ENCODE measurements around the gene RIC8A. TPM values are rescaled to one million over a fixed set of nuclear protein-coding genes. Genes with fewer than 3 reads are reported as not detected.
"Not testable (repeated sequence)": the region's sequence is repeated elsewhere in the genome, so short reads cannot be mapped to it uniquely, and the experiment has no call there.

RIC8A gene
- total RNA-seq = 100 to 1,000 TPM; 105 to 111 TPM

DNA sequence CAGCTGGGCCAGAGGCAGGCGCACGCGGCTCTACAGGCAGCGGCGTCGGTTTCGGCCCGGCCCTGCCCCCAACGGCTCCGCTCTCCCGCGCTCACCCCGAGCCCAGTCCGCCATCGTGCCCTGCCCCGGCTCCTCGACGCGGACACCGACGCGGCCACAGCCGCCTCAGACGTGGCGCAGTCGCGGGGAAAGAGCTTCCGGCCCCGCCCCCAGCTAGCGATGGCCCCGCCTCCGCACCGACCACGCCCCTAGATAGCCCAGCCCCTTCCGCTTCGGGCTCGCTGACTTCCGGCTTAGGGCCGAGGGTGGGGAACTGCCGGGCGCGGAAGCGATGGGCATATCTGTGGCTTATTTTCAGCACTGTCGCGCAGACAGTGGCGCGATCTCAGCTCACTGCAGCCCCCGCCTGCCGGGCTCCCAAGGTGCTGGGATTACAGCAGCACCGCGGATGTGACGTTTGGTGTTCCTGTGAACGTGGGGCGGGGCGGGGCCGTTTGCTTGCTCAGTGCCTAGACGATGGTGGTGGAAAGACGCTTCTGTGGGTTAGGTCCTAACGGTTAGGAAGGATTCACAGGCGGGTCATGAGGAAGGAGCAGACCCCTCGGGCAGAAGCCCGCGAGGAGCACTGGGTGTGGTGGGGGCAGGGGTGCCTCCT, at the start of gene RIC8A, which contains the start of gene BET1L:
Gene RIC8A (plus strand): TSS at position 501 of the 655 bp plus-strand sequence. CDS start 1,147 bp downstream, outside the sequence.
Gene BET1L (minus strand): TSS at position 192 of the 655 bp plus-strand sequence. CDS start 78 bp downstream, at position 114.
- peak within 1 kb of the TSS; percentile 100 for H3K27ac Mint-ChIP-seq

DNA sequence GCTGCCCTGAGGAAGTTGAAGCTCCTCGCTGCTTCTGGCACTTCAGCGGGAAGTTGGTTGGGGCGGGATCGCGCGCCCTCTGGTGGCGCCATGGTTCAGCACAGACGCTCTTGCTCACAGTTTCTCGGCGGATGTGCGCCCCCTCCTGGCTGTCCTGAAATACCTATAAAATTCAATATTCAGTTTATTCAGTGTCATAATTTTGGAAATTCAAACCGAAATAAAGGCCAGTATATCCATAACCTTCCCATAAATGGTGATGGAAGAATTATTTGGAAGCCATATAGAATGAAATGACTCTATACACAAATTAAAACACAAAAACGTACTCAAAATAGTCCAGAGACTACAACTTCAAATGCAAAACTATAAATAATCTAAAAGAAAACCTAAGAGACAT, 27.3 kb upstream of the RIC8A start:
- not testable (repeated sequence) for H3K36me3 Mint-ChIP-seq, H3K4me1 Mint-ChIP-seq, H3K9me3 Mint-ChIP-seq, H3K27me3 Mint-ChIP-seq, H3K4me3 Mint-ChIP-seq, H3K27ac Mint-ChIP-seq, DNase-seq

More for the DNA sequence above, at the start of gene RIC8A, which contains the start of gene BET1L:
- peak; percentile 97 for DNase-seq
- Mint-ChIP-seq H3K4me3 (peak within 1 kb of the TSS; percentile 99), H3K36me3 (peaks cover 43% of the 10 kb centered on the region), H3K4me1 (peaks cover 44% of the 10 kb centered on the region), H3K9me3 (no peaks in the 10 kb centered on the region), H3K27me3 (no peaks in the 10 kb centered on the region)

DNA sequence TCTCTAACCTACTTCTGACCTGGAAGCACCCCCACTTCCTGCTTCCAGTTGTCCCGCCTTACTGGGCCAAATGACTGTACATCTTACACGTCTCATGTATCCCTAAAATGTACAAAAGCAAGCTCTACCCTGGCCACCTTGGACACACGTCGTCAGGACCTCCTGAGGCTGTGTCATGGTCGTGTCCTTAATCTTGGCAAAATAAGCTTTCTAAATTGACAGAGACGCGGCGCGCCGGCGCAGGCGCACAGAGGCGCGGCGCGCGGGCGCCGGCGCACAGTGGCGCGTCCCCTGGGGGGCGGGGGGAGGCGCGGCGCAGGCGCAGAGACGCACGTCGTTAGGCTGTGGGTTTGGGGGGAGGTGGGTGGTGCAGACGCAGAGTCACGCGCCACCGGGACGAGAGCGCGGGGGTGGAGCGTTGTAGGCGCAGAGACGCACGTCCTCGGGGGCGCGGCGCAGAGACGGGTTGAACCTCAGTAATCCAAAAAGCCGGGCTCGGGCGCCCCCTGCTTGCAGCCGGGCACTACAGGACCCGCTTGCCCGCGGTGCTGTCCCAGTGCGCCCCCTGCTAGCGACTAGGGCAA, 18.2 kb upstream of the RIC8A start:
- not testable (repeated sequence) for H3K9me3 Mint-ChIP-seq, H3K27me3 Mint-ChIP-seq, H3K4me1 Mint-ChIP-seq, DNase-seq, H3K27ac Mint-ChIP-seq, H3K4me3 Mint-ChIP-seq, H3K36me3 Mint-ChIP-seq

DNA sequence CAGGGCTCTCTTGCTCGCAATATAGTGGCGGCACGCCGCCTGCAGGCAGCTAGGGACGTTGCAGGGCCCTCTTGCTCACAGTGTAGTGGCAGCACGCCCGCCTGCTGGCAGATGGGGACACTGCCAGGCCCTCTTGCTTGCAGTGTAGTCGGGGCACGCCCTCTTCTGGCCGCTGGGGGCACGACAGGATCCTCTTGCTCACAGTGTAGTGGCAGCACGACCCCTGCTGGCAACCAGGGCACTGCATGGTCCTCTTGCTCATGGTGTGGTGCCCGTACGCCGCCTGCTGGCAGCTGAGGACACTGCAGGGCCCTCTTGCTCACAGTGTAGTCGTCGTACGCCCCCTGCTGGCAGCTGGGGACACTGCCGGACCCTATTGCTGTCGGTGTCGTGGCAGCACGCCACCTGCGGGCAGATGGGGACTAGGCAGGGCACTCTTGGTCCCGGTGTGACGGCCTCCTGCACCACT, 17.6 kb upstream of the RIC8A start:
- H3K4me1 Mint-ChIP-seq = not testable (repeated sequence)

DNA sequence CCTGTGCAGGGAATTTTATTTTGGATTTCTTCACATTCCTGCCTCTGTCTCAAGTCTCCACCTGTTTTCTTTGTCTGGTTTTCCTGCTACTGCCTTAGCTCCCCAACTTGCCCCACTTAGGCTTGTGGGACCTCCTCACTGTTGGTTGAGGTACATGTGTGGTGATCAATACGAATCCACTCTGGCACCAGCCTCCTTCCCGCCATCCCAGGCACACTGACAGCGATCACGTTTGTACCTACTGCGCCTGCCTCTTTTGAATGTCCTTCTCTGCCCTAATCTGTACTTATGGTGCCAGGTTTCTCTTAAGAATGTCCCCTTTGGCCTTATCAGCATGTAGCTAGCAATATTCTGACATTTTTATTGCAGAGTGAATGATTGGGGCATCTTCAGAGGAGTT, 17.0 kb upstream of the RIC8A start:
- DNase-seq = not testable (repeated sequence)

More for the DNA sequence above, 17.6 kb upstream of the RIC8A start:
- H3K27me3 Mint-ChIP-seq, H3K27ac Mint-ChIP-seq, H3K9me3 Mint-ChIP-seq, H3K36me3 Mint-ChIP-seq, H3K4me3 Mint-ChIP-seq: not testable (repeated sequence)
- peak; percentile 48 for DNase-seq

DNA sequence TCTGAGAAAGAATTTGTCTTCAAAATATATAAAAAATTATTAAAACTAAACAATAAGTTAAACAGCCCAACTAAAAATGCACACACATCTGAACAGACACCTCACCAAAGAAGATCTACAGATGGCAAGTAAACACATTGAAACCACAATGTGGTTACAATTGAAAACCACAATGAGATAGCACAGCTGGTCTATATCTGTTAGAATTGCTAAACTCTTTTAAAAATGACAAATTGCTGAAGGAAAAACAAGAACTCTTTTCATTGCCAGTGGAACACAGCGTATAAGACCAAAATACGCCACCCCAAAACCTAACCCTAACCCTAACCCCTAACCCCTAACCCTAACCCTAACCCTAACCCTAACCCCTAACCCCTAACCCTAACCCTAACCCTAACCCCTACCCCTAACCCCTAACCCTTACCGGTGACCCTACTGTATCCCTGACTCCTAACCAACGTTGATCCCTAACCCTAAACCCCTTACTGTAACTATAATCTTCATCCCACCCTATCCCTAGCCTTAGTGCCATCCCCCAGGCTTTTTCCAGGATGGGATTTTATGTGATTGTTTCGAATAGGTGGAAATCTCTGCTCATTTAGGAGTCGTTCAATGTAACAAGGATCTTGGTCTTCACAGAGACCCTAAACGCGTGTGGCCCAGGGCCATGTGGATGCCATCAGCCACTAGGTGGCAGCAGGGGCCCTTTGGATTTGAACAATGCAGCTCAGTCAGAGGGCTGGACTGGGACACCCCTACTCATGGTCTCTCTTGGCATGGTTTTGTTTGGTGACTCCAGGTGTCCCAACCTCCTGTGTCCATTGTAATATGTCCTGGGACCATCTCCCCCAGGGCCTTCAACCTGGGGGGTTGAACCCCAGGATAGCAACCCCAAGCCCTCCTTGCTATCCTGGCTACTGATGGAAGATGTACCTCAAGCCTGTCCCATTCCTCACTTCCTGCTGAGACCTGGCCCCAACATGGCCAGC, 15.7 kb upstream of the RIC8A start:
- not testable (repeated sequence) for H3K27ac Mint-ChIP-seq, H3K4me3 Mint-ChIP-seq, H3K4me1 Mint-ChIP-seq, H3K27me3 Mint-ChIP-seq, H3K36me3 Mint-ChIP-seq, H3K9me3 Mint-ChIP-seq
- peak; percentile 60 for DNase-seq

More for the DNA sequence above, 17.0 kb upstream of the RIC8A start:
- H3K27ac Mint-ChIP-seq, H3K9me3 Mint-ChIP-seq, H3K27me3 Mint-ChIP-seq, H3K4me3 Mint-ChIP-seq, H3K36me3 Mint-ChIP-seq, H3K4me1 Mint-ChIP-seq: not testable (repeated sequence)

DNA sequence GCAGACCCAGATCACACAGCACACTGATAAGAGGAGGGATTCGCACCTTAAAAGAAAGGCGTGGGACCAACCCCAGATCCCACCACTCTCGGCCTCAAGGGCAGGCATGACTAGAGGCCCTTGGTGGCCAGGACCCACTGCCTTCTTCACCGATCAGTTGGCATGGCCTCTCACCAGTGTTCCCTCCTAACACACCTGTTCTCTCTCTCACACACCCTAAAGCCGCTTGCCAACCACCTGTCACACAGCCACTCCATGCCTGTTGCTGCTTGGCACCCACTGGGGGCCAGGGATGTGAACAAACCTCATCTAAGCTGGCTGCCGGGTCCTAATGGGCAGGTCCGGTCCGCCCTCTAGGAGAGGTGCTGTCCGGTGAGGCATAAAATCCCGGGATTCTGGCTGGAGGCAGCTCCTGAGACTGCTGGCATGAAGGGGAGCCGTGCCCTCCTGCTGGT, 14.8 kb upstream of the RIC8A start, which contains the start of gene SCGB1C1:
Gene SCGB1C1 (plus strand): TSS at position 405 of the 455 bp plus-strand sequence. CDS start 22 bp downstream, at position 427.
- not testable (repeated sequence) for H3K9me3 Mint-ChIP-seq, H3K27me3 Mint-ChIP-seq, H3K4me3 Mint-ChIP-seq, DNase-seq, H3K36me3 Mint-ChIP-seq, H3K27ac Mint-ChIP-seq, H3K4me1 Mint-ChIP-seq

DNA sequence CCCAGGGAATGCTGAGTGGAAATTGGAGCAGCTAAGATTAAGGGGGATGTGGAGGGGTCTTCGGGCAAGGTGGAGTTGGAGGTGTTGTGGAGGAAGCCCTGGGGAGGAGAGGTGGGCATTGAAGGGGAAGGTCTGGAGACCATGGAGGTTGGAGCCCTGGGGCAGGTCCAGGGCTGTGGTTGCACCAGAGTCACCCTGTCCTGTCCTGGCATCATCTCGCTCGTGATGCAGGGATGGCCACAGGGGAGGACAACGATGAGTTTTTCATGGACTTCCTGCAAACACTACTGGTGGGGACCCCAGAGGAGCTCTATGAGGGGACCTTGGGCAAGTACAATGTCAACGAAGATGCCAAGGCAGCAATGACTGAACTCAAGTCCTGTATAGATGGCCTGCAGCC, 14.0 kb upstream of the RIC8A start:
- H3K4me1 Mint-ChIP-seq, H3K27me3 Mint-ChIP-seq, H3K4me3 Mint-ChIP-seq, H3K27ac Mint-ChIP-seq, H3K9me3 Mint-ChIP-seq, H3K36me3 Mint-ChIP-seq, DNase-seq: not testable (repeated sequence)

DNA sequence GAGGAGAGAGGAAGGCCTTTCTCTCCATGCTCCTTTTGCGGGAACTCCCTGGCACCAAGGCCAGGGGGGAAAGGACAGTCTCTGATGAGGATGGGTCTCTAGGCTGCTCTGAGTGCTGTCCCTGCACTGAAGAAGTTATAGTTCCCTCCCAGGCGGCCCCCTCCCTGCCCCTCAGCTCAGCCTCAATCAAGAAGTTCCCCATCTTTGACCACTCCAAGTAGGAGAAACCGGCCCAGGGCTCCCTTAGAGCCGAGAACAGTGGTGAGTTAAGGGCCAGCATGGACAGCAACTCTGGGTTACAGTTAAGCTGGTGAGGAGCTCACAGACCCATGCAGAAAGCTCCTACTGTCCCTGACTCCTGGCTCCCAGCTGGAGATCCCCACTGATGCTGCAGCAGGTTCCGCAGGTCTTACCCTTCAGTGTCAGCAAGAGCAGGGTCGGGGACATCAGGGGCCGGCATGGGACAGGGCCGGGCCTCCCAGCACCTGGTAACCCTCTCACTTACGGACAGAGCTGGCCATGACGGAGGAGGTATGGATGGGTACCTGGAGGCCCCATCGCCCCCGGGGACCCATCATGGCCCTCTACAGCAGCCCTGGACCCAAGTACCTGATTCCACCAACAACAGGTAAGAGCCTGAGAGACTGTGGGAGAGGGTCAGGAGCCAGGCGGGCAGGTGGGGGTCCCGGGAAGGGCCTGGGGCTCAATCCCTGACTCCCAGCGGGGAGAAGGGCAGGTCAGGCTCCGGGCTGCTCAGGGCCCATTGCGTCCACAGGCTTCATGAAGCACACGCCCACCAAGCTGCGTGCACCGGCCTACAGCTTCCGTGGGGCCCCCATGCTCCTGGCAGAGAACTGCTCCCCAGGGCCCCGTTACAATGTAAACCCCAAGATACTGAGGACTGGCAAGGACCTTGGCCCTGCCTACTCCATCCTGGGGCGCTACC, 10.4 kb upstream of the RIC8A start:
- Mint-ChIP-seq H3K27ac (no peak overlapping the region), H3K9me3 (no peaks in the 10 kb centered on the region), H3K36me3 (peaks cover 2% of the 10 kb centered on the region), H3K4me1 (peaks cover 9% of the 10 kb centered on the region), H3K27me3 (no peaks in the 10 kb centered on the region), H3K4me3 (no peak overlapping the region)
- DNase-seq = no peak

DNA sequence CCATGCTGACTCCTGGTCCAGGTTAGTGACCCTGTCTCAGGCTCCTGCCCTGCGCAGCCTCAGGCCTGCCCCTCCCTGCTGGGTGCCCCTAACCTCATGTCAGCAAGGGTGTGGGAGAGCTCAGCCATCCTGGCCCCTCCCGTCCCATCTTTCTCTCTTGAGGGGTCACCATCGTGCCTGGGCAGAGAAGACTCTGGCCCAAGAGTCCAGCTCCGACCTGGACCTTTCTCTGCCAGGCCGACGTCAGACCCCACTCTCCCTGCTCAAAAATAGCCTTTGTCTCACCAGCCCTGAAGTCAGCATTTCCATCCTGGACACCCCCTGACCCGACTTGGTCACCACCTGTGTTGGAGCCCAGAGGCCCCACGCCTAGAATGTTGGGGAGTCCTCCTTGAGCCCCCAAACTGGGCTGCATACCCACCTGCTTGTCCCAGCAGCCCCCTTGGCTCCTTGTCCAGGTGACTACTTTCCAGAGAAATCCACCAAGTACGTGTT, 9.7 kb upstream of the RIC8A start:
- H3K4me3 Mint-ChIP-seq = no peak overlapping the region
- H3K4me1 Mint-ChIP-seq = peaks cover 12% of the 10 kb centered on the region
- DNase-seq = no peak
- H3K9me3 Mint-ChIP-seq = no peaks in the 10 kb centered on the region
- peaks cover 2% of the 10 kb centered on the region for H3K36me3 Mint-ChIP-seq
- no peak overlapping the region for H3K27ac Mint-ChIP-seq
- no peaks in the 10 kb centered on the region for H3K27me3 Mint-ChIP-seq

DNA sequence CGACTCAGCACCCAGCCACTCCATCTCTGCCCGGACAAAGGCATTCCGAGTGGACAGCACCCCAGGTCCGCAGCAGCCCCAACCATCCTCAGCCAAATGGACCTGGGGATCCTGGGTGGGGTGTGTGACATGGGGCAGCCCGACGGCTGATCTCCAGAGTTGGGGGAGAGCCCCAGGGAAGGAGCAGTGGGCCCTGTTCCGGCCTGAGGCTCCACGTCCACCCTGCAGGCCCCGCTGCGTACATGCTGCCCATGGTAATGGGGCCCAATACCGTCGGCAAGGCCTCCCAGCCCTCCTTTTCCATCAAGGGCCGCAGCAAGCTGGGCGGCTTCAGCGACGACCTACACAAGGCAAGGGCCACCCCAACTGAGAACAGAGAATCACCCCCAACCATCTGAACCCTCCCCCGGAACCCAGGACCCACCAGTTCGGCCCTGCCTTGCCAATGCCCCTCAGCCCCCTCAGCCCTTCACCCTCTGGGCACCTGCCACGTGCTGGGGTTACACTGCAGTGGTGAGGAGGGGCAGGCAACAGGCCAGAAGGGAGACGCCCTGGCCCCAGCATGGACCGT, 9.2 kb upstream of the RIC8A start:
- Mint-ChIP-seq H3K4me1 (peaks cover 18% of the 10 kb centered on the region), H3K36me3 (peaks cover 4% of the 10 kb centered on the region), H3K27ac (no peak overlapping the region), H3K9me3 (no peaks in the 10 kb centered on the region), H3K4me3 (no peak overlapping the region), H3K27me3 (no peaks in the 10 kb centered on the region)
- DNase-seq = no peak

DNA sequence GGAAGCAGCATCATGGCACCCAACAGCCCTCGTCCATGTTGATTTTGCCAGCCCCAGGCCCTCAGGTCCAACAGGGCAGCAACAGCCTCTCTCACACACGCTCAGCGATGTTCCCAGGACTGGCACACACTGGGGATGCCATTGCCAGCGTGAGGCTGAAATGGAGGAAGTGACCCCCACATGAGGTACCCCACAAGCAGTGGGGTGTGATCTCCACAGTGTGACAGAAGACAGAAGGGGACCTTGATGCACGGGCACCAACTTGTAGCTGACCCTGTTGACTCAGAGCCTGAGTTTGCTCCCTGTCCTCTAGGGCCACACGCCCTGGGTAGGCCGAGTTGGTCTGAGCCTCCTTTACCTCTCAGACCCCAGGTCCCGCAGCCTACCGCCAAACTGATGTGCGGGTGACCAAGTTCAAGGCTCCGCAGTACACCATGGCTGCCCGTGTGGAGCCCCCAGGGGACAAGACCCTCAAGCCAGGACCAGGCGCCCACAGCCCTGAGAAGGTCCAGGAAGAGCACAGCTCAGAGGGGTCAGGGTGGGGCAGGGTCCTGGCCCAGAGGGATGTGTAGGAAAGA, 8.4 kb upstream of the RIC8A start:
- H3K27ac Mint-ChIP-seq = no peak overlapping the region
- no peak for DNase-seq
- no peaks in the 10 kb centered on the region for H3K27me3 Mint-ChIP-seq
- peaks cover 11% of the 10 kb centered on the region for H3K36me3 Mint-ChIP-seq
- no peaks in the 10 kb centered on the region for H3K9me3 Mint-ChIP-seq
- peaks cover 25% of the 10 kb centered on the region for H3K4me1 Mint-ChIP-seq
- no peak overlapping the region for H3K4me3 Mint-ChIP-seq

DNA sequence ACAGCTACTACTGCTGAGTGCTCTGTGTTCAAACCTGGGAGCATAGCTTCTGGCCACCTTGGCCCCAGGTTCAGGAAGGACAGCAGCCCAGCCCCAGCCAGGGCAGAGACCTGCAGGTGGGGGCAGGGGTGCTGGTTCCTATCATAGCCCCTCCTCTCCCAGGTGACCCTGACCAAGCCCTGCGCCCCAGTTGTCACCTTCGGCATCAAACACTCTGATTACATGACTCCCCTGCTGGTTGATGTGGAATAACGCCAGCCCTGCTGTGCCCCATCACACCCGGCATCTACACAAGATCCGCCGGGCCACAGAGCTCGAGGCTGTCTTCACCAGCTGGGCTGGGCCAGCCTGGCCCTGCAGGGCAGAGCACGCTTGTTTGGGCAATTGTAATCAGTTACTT, 7.7 kb upstream of the RIC8A start:
- DNase-seq = no peak
- Mint-ChIP-seq H3K4me1 (peaks cover 28% of the 10 kb centered on the region), H3K27me3 (no peaks in the 10 kb centered on the region), H3K4me3 (no peak overlapping the region), H3K36me3 (peaks cover 11% of the 10 kb centered on the region), H3K27ac (no peak overlapping the region), H3K9me3 (no peaks in the 10 kb centered on the region)

All from activated naive CD8-positive, alpha-beta T cell treated with anti-CD3 and anti-CD28 coated beads for 36 hours (primary cell).